Colonic mucosa (tissue), 4 donors: ENCODE results near the gene TFDP1. TPM values are rescaled to one million over a fixed set of nuclear protein-coding genes. Genes with fewer than 3 reads are reported as not detected.

Experiments used
- DNase-seq: peaks from one replicate; pipeline ENCODE4 v3.0.0-alpha.2; 2020
- H3K27ac ChIP-seq: fragments of 200-600 bp; one replicate; pipeline ENCODE4 v1.8.0; 2021
- H3K27me3 ChIP-seq: fragments of 200-600 bp; one replicate; pipeline ENCODE4 v1.8.0; 2021
- H3K36me3 ChIP-seq: fragments of 200-600 bp; one replicate; pipeline ENCODE4 v1.8.0; 2021
- H3K4me1 ChIP-seq: fragments of 200-600 bp; one replicate; pipeline ENCODE4 v1.8.0; 2021; ENCODE audit warnings: mild to moderate bottlenecking
- H3K4me3 ChIP-seq: fragments of 200-600 bp; one replicate; pipeline ENCODE4 v1.8.0; 2021
- H3K9ac ChIP-seq, 2 donors: one replicate each; pipeline ENCODE4 v1.7.0; 2013; ENCODE audit warnings: control low read depth in 2 of 2, low read depth in 2 of 2, low read length in 2 of 2
- H3K9me3 ChIP-seq: fragments of 200-600 bp; one replicate; pipeline ENCODE4 v1.8.0; 2021
- CTCF ChIP-seq: fragments of 200-600 bp; IDR thresholded peaks from one replicate; pipeline ENCODE4 v1.8.0; 2022; ENCODE audit warnings: antibody characterized with exemption, mild to moderate bottlenecking
- intact Hi-C: fragments of 100-400 bp; cut with DNase I; formaldehyde crosslinking; loops from one replicate; pipeline ENCODE4 v1.14.1; 2022
- total RNA-seq, 2 donors: library from RNA; stranded (reverse); fragmentation: NEBNext Ultra II Directional in 1 of 2; extraction: Animal tissue kit (Norgen Biotek cat#: 25700) in 1 of 2; gene quantifications; one replicate each; pipeline ENCODE4 v1.2.1, GENCODE V29; 2021
- donor health status: healthy.
- donor health status: DM: no; HTN: no; CAD: no.
- donor health status: DM: no; HTN: no; CAD: no.

TFDP1 gene
- total RNA-seq, 2 donors from 2014 or later, result 60.3 to 112 TPM

DNA sequence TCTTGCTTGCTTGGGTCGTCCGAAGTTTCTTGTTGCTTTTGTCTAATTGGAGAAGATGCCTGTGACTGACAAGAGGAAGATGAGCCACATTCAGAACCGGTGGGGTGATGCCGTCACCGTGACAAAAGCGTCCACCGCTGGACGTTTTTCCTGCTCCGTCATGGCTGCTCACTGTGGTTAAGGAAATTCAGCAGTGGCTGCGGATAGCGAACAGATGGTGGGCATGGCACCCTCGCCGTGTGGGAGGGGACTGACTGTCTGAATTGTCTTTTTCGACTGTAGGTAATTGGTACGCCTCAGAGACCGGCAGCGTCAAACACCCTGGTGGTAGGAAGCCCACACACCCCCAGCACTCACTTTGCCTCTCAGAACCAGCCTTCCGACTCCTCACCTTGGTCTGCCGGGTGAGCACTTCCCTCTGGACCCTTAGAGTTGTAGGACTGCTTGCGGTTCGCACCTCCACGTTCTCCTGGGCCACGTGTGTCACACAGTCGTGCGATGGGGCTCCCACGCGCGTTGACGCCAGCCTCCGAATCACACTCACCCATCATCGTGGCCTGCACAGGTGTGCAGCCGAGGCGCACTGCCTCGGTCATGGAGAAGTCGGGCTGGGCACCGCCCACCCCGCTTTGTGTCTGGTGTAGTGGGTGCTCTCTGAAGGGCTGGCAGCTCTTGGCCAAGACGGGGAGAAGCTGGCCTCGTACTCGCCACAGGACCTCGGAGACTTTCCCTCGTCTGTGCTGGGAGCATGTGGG lies 47.0 kb downstream of the TFDP1 start:
- intact Hi-C loops, result no loop called here
- H3K9me3 ChIP-seq, result no peaks in the 10 kb centered on the region
- H3K9ac ChIP-seq, result no peak overlapping the region
- no peak overlapping the region for H3K4me3 ChIP-seq
- no peak for DNase-seq
- no peaks in the 10 kb centered on the region for H3K27me3 ChIP-seq
- no peak for TF ChIP-seq CTCF
- no peaks in the 10 kb centered on the region for H3K4me1 ChIP-seq
- no peaks in the 10 kb centered on the region for H3K36me3 ChIP-seq
- H3K27ac ChIP-seq, result no peak overlapping the region

GRCh38 chr13:113632706-113633484 lies 48.3 kb downstream of the TFDP1 start:
- Histone ChIP-seq H3K4me3 (no peak overlapping the region), H3K9ac (no peak overlapping the region), H3K4me1 (no peaks in the 10 kb centered on the region), H3K36me3 (no peaks in the 10 kb centered on the region), H3K27ac (no peak overlapping the region), H3K27me3 (no peaks in the 10 kb centered on the region), H3K9me3 (no peaks in the 10 kb centered on the region)
- TF ChIP-seq CTCF, result no peak
- no peak for DNase-seq
- intact Hi-C loops, result no loop called here

DNA sequence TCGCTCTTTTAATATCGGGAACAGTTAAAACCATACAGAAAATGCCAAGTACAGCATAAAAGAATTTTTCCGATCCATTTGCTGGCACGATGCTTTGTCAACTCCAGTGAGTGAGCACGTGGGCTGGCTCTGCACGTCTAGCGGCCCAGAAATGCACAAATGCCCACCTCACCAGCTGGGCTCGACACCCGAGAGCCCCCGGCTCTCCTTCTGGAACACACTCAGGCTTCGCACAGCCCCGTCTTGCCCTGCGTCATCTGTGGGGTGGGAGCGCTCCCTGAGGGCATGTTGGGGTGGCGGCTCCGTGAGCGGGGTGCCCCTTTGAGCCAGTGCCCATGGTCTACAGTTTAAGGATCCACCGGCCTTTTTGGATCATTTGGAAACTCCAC lies 48.9 kb downstream of the TFDP1 start:
- no peaks in the 10 kb centered on the region for H3K27me3 ChIP-seq
- TF ChIP-seq CTCF, result no peak
- no peak overlapping the region for H3K27ac ChIP-seq
- intact Hi-C loops, result no loop called here
- no peak for DNase-seq
- H3K36me3 ChIP-seq, result peaks cover 4% of the 10 kb centered on the region
- no peak overlapping the region for H3K4me3 ChIP-seq
- no peaks in the 10 kb centered on the region for H3K9me3 ChIP-seq
- H3K4me1 ChIP-seq, result no peaks in the 10 kb centered on the region
- H3K9ac ChIP-seq, result no peak overlapping the region

GRCh38 chr13:113634279-113635047 lies 49.9 kb downstream of the TFDP1 start:
- peaks cover 4% of the 10 kb centered on the region for H3K36me3 ChIP-seq
- H3K27me3 ChIP-seq, result no peaks in the 10 kb centered on the region
- no peak overlapping the region for H3K27ac ChIP-seq
- no peak for DNase-seq
- H3K9me3 ChIP-seq, result no peaks in the 10 kb centered on the region
- no peak overlapping the region for H3K4me3 ChIP-seq
- H3K9ac ChIP-seq, result no peak overlapping the region
- intact Hi-C loops, result no loop called here
- TF ChIP-seq CTCF, result no peak
- H3K4me1 ChIP-seq, result no peaks in the 10 kb centered on the region

DNA sequence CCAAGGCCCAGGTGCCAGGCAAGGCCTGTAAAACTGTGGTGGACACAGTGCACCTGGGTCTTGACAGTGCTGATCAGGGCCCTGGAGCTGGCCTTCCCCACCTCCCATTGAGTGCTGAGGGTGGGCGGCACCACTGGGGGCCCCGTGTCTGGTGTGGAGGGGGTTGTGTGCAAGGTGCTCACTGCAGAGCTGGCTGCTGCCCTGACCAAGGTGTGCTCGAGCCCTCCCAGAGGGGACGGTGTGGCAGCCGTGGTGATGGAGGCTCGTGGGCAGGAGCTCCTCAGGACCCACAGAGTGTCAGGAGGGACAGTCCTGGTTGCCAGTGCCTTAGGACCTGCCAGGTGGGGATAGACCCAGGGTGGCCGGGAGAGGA lies 50.5 kb downstream of the TFDP1 start:
- Histone ChIP-seq H3K4me3 (no peak overlapping the region), H3K36me3 (peaks cover 4% of the 10 kb centered on the region), H3K4me1 (no peaks in the 10 kb centered on the region), H3K9ac (no peak overlapping the region), H3K9me3 (no peaks in the 10 kb centered on the region), H3K27ac (no peak overlapping the region), H3K27me3 (no peaks in the 10 kb centered on the region)
- no peak for DNase-seq
- no peak for TF ChIP-seq CTCF
- intact Hi-C loops, result no loop called here
